GM21423 (cell line): Measurements from ENCODE around the gene TAS2R43.
"Not testable (repeated sequence)": the region's sequence is repeated elsewhere in the genome, so short reads cannot be mapped to it uniquely, and the experiment has no call there.

Experiments
- ATAC-seq: cut with Tn5 transposase; IDR thresholded peaks from one replicate; pipeline ENCODE4 v1.9.1; 2021; ENCODE audit warnings: mild to moderate bottlenecking, moderate library complexity; ENCODE audit not compliant: unreplicated experiment

Gene TAS2R43

DNA sequence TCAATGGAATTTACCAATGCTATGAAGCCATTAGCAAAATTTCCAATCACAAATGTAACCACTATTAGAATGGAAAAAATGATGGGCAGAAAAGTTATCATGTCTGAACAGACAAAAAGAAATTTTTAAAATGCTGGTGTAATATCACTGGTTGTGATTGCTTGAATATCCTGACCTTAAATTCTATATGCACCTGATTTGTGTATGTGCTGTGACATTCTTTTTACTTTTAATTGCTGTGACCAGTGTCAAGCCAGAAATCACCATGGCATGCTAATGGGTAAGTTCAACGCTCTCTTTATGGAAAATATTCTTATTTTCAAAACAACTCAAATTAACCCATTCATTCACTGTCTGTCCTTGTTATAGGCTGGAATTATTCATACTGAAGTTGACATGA lies 29.9 kb downstream of the TAS2R43 start, which contains the start of gene TAS2R46:
TAS2R46 (minus strand) TSS at position 101 of the 400 bp plus-strand sequence; CDS start at position 101, 0 bp downstream.
- ATAC-seq, result not testable (repeated sequence)

DNA sequence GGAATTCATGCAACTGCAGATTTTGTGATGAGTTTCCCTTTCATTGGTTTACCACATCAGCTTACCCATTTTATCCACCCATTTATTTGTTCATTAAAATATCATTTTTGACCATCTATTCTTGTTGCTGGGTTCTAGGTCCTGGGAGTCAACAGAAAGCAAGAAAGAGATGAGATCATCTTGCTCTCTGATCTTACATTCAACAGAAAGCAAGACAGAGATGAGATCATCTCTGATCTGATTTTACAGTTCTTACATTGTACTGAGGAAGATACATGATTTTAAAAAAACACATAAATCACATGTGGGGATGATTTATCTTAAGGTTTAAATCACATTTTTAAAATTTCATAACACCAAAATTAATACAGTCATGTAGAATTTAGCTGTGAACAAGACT lies 32.3 kb downstream of the TAS2R43 start:
- ATAC-seq, result no peak

DNA sequence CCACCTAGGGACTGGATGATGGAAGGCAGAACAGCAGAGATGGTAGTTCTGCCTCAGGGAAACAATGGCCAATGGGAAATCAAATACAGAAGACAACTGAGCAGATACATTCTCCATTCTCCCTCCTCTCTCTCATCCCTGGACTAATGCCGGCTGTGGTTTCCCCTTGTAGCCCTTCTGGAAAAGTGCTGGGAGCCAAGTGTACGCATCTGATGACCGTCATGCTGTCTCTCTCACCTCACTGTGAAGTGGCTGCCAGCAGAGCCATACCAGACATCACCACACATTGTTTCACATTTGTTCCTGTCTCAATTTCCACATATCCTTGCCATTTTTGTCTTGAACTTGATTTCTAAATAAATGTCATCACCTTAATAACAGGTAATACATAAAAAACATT lies 33.1 kb downstream of the TAS2R43 start:
- no peak for ATAC-seq

DNA sequence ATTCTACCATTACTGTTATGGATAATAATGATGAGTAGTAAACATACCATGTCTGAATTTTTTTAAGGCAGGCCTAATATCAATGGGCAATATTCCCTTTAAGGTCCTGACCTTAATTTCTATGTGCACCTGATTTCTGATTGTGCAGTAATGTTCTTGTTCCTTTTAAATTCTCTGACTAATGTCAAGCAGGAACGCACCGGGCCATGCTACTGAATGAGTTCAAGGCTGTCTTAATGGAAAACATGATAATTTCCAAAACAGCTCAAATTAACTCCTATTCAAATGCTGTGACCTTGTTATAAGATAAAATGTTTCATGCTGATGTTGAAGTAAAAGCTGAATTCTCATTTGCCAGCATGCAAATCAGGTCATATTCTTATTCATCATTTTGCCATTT lies 36.8 kb downstream of the TAS2R43 start:
- ATAC-seq, result no peak

DNA sequence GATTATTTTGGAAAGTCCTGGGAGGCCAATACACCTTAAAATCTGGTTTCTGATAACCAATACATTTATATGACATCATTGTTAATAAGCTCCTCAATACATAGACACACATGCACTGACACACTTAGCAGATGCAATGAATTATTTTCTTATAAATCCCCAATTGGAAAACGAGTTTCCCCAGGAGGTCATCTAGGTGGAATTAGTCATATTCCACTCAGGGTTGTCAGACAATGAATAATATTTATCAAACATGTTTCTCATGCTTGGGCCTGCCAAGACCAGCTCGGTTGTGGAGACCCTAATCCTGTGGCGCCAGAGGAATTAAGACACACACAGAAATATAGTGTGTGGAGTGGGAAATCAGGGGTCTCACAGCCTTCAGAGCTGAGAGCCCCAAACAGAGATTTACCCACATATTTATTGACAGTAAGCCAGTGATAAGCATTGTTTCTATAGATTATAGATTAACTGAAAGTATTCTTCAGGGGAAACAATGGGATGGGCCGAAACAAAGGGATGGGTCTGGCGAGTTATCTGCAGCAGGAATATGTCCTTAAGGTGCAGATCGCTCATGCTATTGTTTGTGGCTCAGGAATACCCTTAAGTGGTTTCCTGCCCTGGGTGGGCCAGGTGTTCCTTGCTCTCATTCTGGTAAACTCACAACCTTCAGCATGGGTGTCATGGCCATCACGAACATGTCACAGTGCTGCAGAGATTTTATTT lies 42.1 kb downstream of the TAS2R43 start:
- not testable (repeated sequence) for ATAC-seq

DNA sequence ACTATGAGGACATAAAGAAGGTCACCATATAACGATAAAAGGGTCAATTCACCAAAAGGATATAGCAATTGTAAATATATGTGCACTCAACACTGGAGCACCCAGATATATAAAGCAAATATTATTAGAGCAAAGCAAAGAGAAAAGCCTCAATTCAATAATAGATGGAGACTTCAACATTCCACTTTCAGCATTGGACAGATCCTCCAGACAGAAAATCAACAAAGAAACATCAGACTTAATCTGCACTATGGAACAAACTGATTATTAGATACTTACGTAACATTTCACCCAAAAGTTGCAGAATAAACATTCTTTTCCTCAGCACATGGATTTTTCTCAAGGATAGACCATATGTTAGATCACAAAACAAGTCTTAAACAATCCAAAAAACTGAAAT lies 50.7 kb downstream of the TAS2R43 start:
- not testable (repeated sequence) for ATAC-seq
